K562 (cell line): ENCODE measurements around the gene CSF1R. TPM values are rescaled to one million over a fixed set of nuclear protein-coding genes. Genes with fewer than 3 reads are reported as not detected.

ENCODE experiments used
- ADNP ChIP-seq: fragments of 200-800 bp; sonication (Bioruptor generic); IDR thresholded peaks from 2 replicates; pipeline ENCODE4 v1.6.1; 2016; ENCODE audit warnings: missing genetic modification characterization, missing compliant biosample characterization
- BRD9 ChIP-seq: fragments of 450-650 bp; IDR thresholded peaks from 2 replicates; pipeline ENCODE4 v1.6.1; 2018; ENCODE audit warnings: low read depth; ENCODE audit not compliant: partially characterized antibody
- ETS2 ChIP-seq: IDR thresholded peaks from 2 replicates; pipeline ENCODE4 v1.6.1; 2016; ENCODE audit warnings: borderline replicate concordance, missing genetic modification characterization, mild to moderate bottlenecking, moderate library complexity, missing compliant biosample characterization; ENCODE audit not compliant: poor library complexity, severe bottlenecking
- KDM4B ChIP-seq, 2 experiments: fragments of 450-650 bp in 1 of 2; sonication (generic) in 1 of 2; IDR thresholded peaks; 2 replicates each; pipeline ENCODE4 v1.6.1; 2016 to 2017; ENCODE audit warnings: borderline replicate concordance in 2 of 2, antibody characterized with exemption in 1 of 2, low read depth in 1 of 2, mild to moderate bottlenecking in 1 of 2
- MTA1 ChIP-seq: fragments of 450-650 bp; IDR thresholded peaks from 2 replicates; pipeline ENCODE4 v1.6.1; 2017; ENCODE audit warnings: borderline replicate concordance
- PTRF ChIP-seq: fragments of 450-650 bp; IDR thresholded peaks from 2 replicates; pipeline ENCODE4 v1.6.1; 2016; ENCODE audit warnings: mild to moderate bottlenecking, missing genetic modification characterization, missing compliant biosample characterization
- SIN3A ChIP-seq, 2 experiments: fragments of 150-350 bp in 1 of 2; IDR thresholded peaks; 2 replicates each; pipeline ENCODE4 v1.6.1; 2011 to 2016; ENCODE audit warnings: borderline replicate concordance in 2 of 2, low read depth in 2 of 2, low read length in 2 of 2, mild to moderate bottlenecking in 2 of 2, moderate library complexity in 2 of 2; ENCODE audit not compliant: control insufficient read depth in 1 of 2
- SOX6 ChIP-seq: fragments of 450-650 bp; IDR thresholded peaks from 2 replicates; pipeline ENCODE4 v1.6.1; 2014; ENCODE audit warnings: mild to moderate bottlenecking
- TAF7 ChIP-seq: fragments of 450-650 bp; IDR thresholded peaks from 2 replicates; pipeline ENCODE4 v1.6.1; 2016; ENCODE audit warnings: missing genetic modification characterization, missing compliant biosample characterization
- TFAM ChIP-seq: fragments of 250-450 bp; sonication (Bioruptor Pico); conservative IDR thresholded peaks from 2 replicates; pipeline ENCODE4 v1.5.0; 2021; ENCODE audit warnings: mild to moderate bottlenecking, moderate library complexity
- ZNF217 ChIP-seq: sonication (generic); formaldehyde crosslinking; IDR thresholded peaks from 2 replicates; pipeline ENCODE4 v1.8.0; 2022; ENCODE audit warnings: mild to moderate bottlenecking, missing genetic modification reagents
- polyA plus RNA-seq, 8 experiments: library from polyadenylated mRNA; depleted of rRNA in 4 of 8; stranded (reverse) in 5 of 8; unstranded in 3 of 8; fragments of >200 nt; fragmentation: Nextera tagmentation in 2 of 8; fragmentation: Illumina TruSeq in 1 of 8; extraction: Ambion mirVana in 2 of 8; extraction: Trizol in 1 of 8; gene quantifications; 2 replicates each; pipeline versions ENCODE4 v1.2.1 to v1.2.3, GENCODE V29; 2011 to 2014; ENCODE audit warnings: inconsistent platforms in 1 of 8, missing spikeins in 1 of 8
- total RNA-seq, 7 experiments: library from RNA; depleted of rRNA in 6 of 7; stranded (reverse); fragments of >200 nt in 6 of 7; fragmentation: Illumina TruSeq in 2 of 7; extraction: Trizol in 2 of 7; gene quantifications; 2 replicates each; pipeline versions ENCODE4 v1.2.1 to v1.2.3, GENCODE V29; 2011 to 2021; ENCODE audit warnings: low replicate concordance in 1 of 7
- TF ChIP-seq, protein P1 (sequence below): sonication (generic); formaldehyde crosslinking; IDR thresholded peaks from 2 replicates; pipeline ENCODE4 v1.4.0; 2020; ENCODE audit warnings: mild to moderate bottlenecking, missing genetic modification reagents
- TF ChIP-seq, protein P2 (sequence below): sonication (generic); formaldehyde crosslinking; IDR thresholded peaks from 2 replicates; pipeline ENCODE4 v1.8.0; 2022; ENCODE audit warnings: mild to moderate bottlenecking, missing genetic modification reagents
- TF ChIP-seq, protein P3 (sequence below): sonication (generic); formaldehyde crosslinking; IDR thresholded peaks from 2 replicates; pipeline ENCODE4 v1.8.0; 2023; ENCODE audit warnings: mild to moderate bottlenecking, missing genetic modification reagents
- TF ChIP-seq, protein P4 (sequence below): sonication (generic); formaldehyde crosslinking; IDR thresholded peaks from 2 replicates; pipeline ENCODE4 v1.8.0; 2023; ENCODE audit warnings: missing genetic modification reagents, mild to moderate bottlenecking, borderline replicate concordance

The CSF1R gene
- total and polyA plus RNA-seq, 9 of the 15 experiments (the other 6 are each of a cell fraction or from before 2014, with no cell fraction given): 0.03 to 0.64 (median 0.20) TPM; not detected in 6

DNA sequence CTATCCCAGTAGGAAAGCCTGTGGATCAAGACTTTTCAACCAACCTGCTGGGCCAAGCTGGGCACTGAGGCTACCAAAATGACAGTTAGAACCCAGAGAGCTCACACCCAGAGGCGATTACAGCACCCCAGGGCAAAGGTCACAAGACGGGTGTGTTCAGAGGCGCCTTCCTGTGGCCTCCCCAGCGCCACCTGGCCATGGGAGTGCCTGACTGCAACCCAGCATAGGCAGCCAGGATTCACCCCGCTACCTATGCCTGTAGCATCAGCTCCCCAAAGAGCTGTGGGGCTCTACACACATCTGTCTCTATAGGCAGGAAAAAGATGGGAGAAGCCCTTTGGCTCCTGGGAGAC, 35.8 kb upstream of the CSF1R start (continued):
- TF ChIP-seq, protein P1, sequence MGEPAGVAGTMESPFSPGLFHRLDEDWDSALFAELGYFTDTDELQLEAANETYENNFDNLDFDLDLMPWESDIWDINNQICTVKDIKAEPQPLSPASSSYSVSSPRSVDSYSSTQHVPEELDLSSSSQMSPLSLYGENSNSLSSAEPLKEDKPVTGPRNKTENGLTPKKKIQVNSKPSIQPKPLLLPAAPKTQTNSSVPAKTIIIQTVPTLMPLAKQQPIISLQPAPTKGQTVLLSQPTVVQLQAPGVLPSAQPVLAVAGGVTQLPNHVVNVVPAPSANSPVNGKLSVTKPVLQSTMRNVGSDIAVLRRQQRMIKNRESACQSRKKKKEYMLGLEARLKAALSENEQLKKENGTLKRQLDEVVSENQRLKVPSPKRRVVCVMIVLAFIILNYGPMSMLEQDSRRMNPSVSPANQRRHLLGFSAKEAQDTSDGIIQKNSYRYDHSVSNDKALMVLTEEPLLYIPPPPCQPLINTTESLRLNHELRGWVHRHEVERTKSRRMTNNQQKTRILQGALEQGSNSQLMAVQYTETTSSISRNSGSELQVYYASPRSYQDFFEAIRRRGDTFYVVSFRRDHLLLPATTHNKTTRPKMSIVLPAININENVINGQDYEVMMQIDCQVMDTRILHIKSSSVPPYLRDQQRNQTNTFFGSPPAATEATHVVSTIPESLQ: no peak
- TF ChIP-seq ETS2: no peak
- TF ChIP-seq TAF7: no peak
- no peak for TF ChIP-seq MTA1
- no peak for TF ChIP-seq TFAM (CRISPR knock-in tag)
- TF ChIP-seq, protein P2, sequence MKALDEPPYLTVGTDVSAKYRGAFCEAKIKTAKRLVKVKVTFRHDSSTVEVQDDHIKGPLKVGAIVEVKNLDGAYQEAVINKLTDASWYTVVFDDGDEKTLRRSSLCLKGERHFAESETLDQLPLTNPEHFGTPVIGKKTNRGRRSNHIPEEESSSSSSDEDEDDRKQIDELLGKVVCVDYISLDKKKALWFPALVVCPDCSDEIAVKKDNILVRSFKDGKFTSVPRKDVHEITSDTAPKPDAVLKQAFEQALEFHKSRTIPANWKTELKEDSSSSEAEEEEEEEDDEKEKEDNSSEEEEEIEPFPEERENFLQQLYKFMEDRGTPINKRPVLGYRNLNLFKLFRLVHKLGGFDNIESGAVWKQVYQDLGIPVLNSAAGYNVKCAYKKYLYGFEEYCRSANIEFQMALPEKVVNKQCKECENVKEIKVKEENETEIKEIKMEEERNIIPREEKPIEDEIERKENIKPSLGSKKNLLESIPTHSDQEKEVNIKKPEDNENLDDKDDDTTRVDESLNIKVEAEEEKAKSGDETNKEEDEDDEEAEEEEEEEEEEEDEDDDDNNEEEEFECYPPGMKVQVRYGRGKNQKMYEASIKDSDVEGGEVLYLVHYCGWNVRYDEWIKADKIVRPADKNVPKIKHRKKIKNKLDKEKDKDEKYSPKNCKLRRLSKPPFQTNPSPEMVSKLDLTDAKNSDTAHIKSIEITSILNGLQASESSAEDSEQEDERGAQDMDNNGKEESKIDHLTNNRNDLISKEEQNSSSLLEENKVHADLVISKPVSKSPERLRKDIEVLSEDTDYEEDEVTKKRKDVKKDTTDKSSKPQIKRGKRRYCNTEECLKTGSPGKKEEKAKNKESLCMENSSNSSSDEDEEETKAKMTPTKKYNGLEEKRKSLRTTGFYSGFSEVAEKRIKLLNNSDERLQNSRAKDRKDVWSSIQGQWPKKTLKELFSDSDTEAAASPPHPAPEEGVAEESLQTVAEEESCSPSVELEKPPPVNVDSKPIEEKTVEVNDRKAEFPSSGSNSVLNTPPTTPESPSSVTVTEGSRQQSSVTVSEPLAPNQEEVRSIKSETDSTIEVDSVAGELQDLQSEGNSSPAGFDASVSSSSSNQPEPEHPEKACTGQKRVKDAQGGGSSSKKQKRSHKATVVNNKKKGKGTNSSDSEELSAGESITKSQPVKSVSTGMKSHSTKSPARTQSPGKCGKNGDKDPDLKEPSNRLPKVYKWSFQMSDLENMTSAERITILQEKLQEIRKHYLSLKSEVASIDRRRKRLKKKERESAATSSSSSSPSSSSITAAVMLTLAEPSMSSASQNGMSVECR (CRISPR knock-in tag): no peak
- TF ChIP-seq, protein P3, sequence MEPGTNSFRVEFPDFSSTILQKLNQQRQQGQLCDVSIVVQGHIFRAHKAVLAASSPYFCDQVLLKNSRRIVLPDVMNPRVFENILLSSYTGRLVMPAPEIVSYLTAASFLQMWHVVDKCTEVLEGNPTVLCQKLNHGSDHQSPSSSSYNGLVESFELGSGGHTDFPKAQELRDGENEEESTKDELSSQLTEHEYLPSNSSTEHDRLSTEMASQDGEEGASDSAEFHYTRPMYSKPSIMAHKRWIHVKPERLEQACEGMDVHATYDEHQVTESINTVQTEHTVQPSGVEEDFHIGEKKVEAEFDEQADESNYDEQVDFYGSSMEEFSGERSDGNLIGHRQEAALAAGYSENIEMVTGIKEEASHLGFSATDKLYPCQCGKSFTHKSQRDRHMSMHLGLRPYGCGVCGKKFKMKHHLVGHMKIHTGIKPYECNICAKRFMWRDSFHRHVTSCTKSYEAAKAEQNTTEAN (CRISPR knock-in tag): no peak
- TF ChIP-seq ZNF217 (CRISPR knock-in tag): no peak
- no peak for TF ChIP-seq SOX6
- no peak for TF ChIP-seq PTRF (tag)
- TF ChIP-seq, protein P4, sequence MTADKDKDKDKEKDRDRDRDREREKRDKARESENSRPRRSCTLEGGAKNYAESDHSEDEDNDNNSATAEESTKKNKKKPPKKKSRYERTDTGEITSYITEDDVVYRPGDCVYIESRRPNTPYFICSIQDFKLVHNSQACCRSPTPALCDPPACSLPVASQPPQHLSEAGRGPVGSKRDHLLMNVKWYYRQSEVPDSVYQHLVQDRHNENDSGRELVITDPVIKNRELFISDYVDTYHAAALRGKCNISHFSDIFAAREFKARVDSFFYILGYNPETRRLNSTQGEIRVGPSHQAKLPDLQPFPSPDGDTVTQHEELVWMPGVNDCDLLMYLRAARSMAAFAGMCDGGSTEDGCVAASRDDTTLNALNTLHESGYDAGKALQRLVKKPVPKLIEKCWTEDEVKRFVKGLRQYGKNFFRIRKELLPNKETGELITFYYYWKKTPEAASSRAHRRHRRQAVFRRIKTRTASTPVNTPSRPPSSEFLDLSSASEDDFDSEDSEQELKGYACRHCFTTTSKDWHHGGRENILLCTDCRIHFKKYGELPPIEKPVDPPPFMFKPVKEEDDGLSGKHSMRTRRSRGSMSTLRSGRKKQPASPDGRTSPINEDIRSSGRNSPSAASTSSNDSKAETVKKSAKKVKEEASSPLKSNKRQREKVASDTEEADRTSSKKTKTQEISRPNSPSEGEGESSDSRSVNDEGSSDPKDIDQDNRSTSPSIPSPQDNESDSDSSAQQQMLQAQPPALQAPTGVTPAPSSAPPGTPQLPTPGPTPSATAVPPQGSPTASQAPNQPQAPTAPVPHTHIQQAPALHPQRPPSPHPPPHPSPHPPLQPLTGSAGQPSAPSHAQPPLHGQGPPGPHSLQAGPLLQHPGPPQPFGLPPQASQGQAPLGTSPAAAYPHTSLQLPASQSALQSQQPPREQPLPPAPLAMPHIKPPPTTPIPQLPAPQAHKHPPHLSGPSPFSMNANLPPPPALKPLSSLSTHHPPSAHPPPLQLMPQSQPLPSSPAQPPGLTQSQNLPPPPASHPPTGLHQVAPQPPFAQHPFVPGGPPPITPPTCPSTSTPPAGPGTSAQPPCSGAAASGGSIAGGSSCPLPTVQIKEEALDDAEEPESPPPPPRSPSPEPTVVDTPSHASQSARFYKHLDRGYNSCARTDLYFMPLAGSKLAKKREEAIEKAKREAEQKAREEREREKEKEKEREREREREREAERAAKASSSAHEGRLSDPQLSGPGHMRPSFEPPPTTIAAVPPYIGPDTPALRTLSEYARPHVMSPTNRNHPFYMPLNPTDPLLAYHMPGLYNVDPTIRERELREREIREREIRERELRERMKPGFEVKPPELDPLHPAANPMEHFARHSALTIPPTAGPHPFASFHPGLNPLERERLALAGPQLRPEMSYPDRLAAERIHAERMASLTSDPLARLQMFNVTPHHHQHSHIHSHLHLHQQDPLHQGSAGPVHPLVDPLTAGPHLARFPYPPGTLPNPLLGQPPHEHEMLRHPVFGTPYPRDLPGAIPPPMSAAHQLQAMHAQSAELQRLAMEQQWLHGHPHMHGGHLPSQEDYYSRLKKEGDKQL (CRISPR knock-in tag): no peak
- no peak for TF ChIP-seq BRD9
- no peak for TF ChIP-seq KDM4B (IDR thresholded peaks at IDR 0.05; ENCODE audit: borderline replicate concordance in 2 of 2, low read depth in 1 of 2)
- no peak for TF ChIP-seq SIN3A (IDR thresholded peaks at IDR 0.05; ENCODE audit: borderline replicate concordance in 2 of 2, control insufficient read depth in 1 of 2, low read depth in 2 of 2, low read length in 2 of 2)
- no peak for TF ChIP-seq ADNP (tag)
